Activated T-helper 9 cell treated with anti-CD3 and anti-CD28 coated beads, Interleukin-2, amount 50 U/mL, for 16 hours (primary cell): Measurements from ENCODE around the gene CD6.
A peak's percentile ranks its signal among the peaks of the same experiment; 100 is the strongest.

Source experiments
- DNase-seq: peaks from one replicate; pipeline ENCODE4 v3.0.0-alpha.2; 2020; ENCODE audit warnings: low read depth

Gene CD6

GRCh38 chr11:61010466-61011228 lies 39.2 kb downstream of the CD6 start:
- no peak for DNase-seq

GRCh38 chr11:61011229-61011870 lies 39.9 kb downstream of the CD6 start:
- no peak for DNase-seq

GRCh38 chr11:61011950-61012736 lies 40.7 kb downstream of the CD6 start:
- DNase-seq: no peak

- no peak for DNase-seq
Observed at GRCh38 chr11:61012737-61013215, 41.3 kb downstream of the CD6 start.

GRCh38 chr11:61018059-61018458 lies 46.6 kb downstream of the CD6 start:
- no peak for DNase-seq

- no peak for DNase-seq
Observed at GRCh38 chr11:61019037-61019831, 47.8 kb downstream of the CD6 start.

- DNase-seq: no peak
Observed at GRCh38 chr11:61019832-61020405, 48.4 kb downstream of the CD6 start.

GRCh38 chr11:61020551-61021235 lies 49.2 kb downstream of the CD6 start:
- no peak for DNase-seq

- peak; percentile 82 for DNase-seq
Observed at GRCh38 chr11:61021661-61022212, 50.3 kb downstream of the CD6 start.

GRCh38 chr11:61022311-61023085 lies 51.0 kb downstream of the CD6 start:
- no peak for DNase-seq

GRCh38 chr11:61023086-61023965 lies 51.8 kb downstream of the CD6 start:
- peak; percentile 66 for DNase-seq

- no peak for DNase-seq
Observed at GRCh38 chr11:61023966-61024295, 52.5 kb downstream of the CD6 start.

GRCh38 chr11:61024938-61025820 lies 53.7 kb downstream of the CD6 start:
- DNase-seq: no peak

- no peak for DNase-seq
Observed at GRCh38 chr11:61025821-61026120, 54.3 kb downstream of the CD6 start.

GRCh38 chr11:61026121-61027031 lies 54.9 kb downstream of the CD6 start:
- DNase-seq: no peak

- DNase-seq: no peak
Observed at GRCh38 chr11:61027141-61027840, 55.8 kb downstream of the CD6 start.
